Fibroblast of skin of scalp (primary cell): ENCODE measurements around the gene MAPRE3. TPM values are rescaled to one million over a fixed set of nuclear protein-coding genes. Genes with fewer than 3 reads are reported as not detected.
"Not testable (repeated sequence)": the region's sequence is repeated elsewhere in the genome, so short reads cannot be mapped to it uniquely, and the experiment has no call there.

Experiments
- DNase-seq: peaks from one replicate; pipeline ENCODE4 v3.0.0-alpha.2; 2013
- polyA plus RNA-seq, 2 experiments: library from polyadenylated mRNA; unstranded; fragments of 120-200 nt; gene quantifications; one replicate each; pipeline ENCODE4 v1.2.1, GENCODE V29; 2013; ENCODE audit not compliant: insufficient read length in 2 of 2

The MAPRE3 gene
- polyA plus RNA-seq (2013, experiment 1 of 2; ENCODE audit: insufficient read length), result 10.4 TPM
- 11.1 TPM for polyA plus RNA-seq (2013, experiment 2 of 2; ENCODE audit: insufficient read length)

DNA sequence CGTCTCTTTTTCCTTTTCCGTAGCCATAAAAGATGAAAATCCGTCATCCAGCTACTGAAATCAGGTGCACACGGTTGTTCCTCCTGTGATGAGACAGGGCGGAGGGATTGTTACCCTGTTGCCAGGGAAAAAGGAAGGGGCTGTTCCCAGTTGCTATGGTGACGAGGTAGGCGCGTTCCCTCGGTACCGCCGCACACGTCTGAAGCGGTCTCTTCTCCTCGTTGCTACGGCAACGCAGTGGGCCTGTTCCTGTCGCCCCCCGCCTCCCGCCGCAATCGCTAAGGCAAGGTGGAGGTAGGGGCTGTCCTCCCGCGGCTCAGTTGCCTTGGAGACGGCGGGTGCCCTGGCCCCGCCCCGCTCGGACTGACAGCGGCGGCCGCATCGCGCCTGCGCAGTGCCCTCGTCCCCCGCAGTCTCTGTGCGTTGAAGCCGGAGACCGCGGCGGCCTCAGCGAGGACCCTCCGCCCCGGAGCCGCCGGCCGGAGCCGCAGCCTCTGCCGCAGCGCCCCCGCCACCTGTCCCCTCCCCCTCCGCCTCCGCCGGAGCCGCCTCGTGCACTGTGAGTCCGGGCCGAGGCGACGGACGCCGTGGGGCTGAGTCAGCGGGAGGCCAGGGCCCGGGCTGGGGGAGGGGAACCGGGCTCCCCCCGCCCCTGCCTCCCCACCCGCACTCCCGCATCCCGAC lies at the start of gene MAPRE3:
Gene MAPRE3, plus strand, starts transcription at position 394 of the 684 bp plus-strand sequence. CDS start 51,582 bp downstream, outside the sequence.
- DNase-seq, result peak; percentile 60

DNA sequence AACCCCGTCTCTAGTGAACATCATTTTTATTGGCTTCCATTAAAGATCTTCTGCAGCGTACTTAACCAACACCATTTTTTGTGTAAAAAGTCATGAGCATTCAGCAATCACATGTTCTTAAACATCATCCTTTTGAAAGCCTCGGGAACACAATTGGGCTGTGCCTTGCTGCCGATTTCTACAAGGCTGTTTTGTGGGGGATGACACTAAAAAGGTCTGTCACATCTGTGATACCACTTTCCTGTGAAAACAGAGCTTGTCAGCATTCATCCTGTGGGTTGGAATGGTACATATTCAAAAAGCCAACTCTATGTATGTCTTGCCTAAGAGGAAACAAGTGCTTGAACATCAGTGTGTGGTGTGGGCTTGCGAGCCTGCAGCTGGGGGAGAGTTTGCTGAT lies 49.1 kb upstream of the MAPRE3 start:
- no peak for DNase-seq

DNA sequence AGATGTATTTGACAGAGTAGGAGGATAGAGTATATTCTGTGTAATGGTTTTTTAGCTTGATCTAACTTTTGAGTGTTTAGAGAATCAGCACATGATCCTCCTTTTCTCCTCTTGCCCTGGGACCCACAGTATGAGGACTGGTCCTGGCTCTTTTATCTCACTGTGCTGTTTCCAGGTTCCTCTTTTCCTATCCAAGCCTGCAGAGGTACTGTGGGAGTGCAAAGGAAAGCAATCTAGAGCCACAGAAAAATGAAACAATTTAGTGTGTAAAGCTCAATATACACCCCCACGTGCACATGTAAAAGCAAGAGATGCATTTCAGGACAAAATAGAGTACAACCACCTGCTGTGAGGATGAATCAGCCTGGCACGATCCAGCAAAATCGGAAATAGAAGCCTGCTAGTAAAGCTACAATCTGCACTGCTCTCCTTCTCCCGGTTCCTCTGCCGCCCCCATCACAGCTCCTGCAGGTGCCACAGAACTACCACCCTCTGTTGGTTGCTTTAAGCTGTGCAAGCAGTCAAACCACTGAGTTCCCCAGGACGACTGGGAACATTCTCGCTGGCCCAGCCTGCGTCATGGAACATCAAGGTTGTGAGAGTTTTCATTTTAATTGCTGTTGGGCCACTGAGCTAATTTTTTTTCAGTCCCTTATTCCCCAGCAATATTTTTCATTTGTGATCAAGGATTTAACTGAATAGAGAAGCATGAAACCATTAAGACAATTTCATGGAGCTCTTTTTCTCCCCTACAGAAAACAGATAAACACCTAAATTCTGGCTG lies 47.8 kb upstream of the MAPRE3 start:
- DNase-seq, result no peak

DNA sequence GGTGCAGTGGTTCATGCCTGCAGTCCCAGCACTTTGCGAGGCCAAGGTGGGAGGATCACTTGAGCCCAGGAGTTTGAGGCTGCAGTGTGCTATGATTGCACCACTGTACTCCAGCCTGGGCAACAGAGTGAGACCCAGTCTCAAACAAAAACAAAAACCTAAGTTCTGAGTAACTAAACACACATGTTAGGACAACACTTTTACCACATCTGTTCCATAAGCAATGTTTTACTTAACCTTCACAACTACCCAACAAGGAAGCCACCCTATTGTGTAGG lies 47.3 kb upstream of the MAPRE3 start:
- not testable (repeated sequence) for DNase-seq

DNA sequence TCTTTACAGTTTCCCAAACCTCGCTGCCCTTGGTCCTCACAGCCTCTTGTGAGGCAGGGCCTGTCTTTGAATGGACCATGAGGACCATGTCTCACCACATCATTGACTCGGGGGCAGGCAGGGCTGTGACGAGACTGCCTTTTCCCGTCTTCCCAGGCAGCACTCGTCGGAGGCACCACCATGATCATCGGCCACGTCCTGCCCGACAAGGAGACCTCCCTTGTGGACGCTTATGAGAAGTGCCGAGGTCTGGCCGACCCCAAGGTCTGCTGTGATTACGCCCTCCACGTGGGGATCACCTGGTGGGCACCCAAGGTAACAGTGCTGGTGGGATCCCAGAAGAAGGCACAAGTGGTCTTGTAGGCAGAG lies 45.7 kb upstream of the MAPRE3 start:
- DNase-seq, result no peak

DNA sequence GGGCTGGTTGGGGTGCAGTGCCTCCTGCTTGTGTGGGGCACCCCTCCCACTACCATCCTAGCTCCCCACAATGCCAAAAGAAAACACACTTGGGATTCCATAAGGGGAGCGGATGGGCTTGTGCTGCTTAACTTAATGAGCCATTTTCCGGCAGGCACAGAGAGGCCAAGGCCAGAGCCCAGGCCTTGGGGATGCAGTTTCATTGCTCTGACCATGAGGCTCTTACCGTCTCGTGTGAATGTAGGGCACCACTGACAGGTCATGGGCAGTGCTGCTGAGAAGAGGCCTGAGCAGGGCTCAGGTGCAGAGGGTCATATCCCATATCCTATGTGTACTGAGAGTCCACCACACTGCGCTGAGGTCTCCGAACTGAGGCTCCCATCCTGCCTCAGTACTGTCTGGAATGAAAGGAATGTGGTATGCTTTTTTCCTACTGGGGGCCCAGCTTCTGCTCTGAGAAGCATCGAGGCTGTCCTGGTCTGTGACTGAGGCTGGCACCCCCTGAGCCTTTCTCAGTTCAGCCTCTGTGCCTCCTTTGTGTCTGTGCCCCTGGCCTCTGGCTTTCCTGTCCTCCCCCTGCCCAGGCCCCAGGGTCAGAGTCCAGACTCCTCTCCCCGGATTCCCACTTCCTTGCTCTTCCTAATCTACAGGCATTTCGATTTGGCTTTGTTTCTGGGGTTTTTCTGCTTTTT lies 45.2 kb upstream of the MAPRE3 start:
- peak; percentile 34 for DNase-seq

DNA sequence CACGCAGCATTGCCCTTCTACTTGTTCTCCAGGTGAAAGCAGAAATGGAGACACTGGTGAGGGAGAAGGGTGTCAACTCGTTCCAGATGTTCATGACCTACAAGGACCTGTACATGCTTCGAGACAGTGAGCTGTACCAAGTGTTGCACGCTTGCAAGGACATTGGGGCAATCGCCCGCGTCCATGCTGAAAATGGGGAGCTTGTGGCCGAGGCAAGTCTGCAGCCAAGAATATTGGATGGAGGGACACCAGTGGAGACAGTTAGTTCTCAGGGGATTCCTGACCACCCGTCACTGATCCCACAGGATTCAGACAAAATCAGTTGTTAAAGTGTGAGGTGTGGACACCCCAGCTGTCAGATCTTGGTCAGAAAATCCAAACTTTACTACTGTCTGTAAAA lies 43.2 kb upstream of the MAPRE3 start:
- no peak for DNase-seq

DNA sequence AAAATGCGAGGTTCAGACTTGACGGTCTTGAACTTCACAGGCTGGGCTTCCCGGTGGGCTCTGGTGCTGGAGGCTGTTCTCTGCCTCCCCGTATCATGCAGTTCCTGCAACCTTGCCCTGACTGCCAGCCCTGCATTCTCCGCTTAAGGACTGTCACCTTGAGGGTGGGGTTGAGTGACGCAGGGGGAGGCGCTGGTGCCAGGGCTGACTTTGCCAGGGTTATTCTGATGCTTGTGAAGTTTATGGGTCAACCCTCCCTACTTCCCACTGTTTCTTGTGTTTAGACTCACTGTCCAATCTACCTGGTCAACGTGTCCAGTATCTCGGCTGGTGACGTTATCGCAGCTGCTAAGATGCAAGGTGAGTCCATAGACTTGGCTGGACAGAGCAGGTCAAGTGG lies 37.5 kb upstream of the MAPRE3 start:
- DNase-seq, result no peak

DNA sequence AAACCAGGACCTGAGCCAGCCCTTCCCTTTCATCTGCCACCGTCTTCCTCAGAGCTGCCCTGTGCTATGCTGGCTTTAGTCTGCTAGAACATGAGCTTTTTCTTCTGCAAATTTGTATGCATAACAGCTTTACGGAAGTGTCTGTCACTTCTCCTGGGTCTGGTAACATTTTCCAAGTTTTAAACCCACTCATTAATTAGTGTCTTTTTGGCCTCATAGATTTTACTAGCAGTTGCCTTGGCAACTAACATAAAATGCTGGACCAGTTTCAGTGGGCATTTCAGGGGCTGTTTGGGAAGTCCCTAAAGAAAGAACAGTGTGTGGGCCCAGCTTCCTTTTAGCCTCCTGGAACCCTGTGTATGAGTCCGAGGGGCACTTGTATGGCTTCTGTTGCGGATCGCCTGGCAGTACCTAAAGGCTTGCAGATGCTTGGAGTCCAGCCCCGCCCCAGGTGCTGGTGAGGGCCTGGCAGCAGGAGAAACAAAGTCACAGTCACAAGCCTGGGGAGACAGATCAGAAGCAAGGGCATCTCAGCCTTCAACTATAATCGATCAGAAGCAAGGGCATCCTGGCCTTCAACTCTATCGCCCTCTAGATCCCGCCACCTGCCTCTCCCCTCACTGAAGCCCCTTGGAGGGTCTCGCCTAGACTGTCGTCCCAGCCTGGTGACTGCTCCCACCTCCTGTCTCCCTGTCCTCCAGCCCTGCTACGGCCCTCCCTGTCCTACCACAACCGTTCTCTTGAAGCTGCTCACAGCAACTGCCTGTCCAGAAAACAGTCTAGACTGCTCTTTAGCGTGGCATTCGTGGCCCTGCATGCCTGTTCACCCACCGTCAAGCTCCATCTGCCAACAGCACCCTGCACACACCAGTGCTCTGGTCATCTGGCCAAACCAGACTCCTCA lies 36.8 kb upstream of the MAPRE3 start:
- no peak for DNase-seq

DNA sequence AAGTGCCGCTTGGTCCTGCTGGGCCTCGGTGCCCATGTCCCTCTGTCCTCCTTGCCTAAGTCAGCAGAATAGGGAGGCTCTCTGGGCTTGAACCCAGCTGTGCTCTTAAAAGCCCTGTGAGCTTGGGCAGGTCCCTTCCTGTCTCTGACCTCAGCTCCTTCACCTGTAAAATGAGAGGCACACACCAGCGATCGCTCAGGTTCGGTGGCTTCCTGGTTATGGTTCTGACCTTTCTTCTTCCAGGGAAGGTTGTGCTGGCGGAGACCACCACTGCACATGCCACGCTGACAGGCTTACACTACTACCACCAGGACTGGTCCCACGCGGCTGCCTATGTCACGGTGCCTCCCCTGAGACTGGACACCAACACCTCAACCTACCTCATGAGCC lies 36.1 kb upstream of the MAPRE3 start:
- no peak for DNase-seq

DNA sequence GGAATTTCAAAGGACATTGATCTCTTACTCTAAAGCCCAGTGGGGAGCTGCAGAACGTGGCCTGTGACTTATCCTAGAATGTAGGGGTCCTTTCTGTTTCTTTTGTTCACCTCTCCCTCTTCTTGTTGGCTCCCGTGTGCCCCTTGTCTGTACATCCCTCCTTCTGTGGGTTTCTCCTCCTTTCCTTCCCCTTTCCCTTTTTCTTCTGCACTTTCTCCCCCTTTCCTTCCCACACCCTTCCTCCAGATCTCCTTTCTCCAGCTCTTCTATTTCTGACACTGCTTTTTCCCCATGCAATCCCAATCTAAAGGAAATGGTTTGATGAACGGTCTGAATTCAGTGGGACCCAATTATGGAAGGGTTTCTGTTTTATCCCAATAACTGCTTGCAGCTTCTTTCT lies 35.5 kb upstream of the MAPRE3 start:
- no peak for DNase-seq

DNA sequence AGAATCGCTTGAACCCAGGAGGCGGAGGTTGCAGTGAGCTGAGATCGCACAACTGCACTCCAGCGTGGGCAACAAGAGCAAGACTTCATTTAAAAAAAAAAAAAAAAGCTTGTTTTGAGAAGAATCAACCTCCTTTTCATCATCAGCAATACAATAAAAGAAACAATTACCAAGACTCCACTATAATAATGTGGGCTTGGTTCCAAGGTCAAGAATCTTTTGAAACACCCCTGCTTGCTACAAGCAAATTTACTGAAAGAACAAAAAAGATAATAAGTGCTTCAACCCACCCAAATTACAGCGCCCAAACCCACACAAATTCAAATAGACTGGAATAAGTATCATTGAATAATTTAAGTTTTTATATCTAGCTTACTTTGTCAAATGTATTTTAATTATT lies 33.6 kb upstream of the MAPRE3 start:
- no peak for DNase-seq

DNA sequence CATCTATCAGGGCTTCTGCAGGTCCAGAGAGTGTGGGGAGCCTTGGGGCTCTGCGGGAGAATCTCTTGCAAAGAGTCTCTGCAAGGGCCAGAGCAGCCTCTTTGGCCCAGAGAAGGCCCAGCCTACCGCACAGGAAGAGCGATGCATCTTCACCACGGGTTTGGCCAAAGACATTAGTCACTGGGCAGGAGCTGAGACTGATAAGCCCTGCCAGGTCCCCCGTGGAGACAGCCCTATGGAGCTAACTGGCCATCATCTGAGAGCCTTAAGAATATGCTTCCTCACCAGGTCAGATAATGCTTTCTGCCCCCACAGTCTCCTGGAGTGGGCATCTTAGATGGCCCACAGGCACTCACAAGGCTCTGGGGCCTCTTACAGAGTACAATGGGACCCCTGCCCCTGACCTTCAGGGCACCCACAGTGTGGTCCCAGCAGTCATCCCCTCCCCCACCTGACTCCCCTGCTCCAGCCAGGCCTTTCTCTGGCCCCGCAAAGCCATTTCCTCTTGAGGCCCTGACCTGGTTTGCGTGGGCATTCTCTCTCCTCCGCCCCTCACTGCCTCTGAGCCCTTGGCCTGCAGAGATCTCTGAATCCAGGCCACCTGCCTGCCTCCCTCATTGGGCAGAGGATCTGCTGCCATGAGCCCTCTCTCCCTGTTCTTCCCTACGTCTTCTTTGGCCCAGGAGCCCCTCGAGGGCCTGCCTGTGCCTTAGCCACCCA lies 31.9 kb upstream of the MAPRE3 start:
- no peak for DNase-seq

DNA sequence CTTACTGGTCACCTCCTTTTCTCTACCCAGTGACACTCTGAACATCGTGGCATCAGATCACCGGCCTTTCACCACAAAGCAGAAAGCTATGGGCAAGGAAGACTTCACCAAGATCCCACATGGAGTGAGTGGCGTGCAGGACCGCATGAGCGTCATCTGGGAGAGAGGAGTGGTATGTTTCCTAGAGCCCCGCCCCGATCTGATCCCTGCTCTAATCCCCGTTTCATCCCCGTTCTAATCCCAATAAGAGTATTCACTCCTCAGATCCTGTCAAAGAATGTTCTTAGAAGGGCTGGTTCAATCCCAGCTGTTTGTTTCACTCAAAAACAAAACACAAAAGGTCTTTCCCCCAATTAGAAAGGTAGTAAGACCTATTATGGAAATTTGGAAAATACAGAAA lies 30.4 kb upstream of the MAPRE3 start:
- DNase-seq, result no peak

DNA sequence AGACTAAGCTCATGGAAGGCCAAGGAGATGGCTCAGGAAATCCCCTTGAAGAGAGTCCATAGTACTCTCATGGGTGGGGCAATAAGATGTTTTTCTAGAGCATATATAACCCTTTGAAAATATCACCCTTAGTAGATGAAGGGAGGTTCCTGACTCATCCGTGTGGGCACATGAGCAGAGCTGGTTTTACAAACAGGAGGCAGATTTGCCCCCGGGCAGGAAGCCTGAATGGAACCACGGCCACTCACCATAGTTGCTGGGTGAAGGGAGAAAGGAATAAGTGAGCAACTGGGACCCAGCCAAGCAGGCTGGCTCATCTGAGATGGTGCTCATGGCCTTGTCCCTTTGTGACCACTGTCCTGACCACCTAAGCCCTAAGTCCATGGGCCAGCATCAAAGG lies 29.0 kb upstream of the MAPRE3 start:
- no peak for DNase-seq

DNA sequence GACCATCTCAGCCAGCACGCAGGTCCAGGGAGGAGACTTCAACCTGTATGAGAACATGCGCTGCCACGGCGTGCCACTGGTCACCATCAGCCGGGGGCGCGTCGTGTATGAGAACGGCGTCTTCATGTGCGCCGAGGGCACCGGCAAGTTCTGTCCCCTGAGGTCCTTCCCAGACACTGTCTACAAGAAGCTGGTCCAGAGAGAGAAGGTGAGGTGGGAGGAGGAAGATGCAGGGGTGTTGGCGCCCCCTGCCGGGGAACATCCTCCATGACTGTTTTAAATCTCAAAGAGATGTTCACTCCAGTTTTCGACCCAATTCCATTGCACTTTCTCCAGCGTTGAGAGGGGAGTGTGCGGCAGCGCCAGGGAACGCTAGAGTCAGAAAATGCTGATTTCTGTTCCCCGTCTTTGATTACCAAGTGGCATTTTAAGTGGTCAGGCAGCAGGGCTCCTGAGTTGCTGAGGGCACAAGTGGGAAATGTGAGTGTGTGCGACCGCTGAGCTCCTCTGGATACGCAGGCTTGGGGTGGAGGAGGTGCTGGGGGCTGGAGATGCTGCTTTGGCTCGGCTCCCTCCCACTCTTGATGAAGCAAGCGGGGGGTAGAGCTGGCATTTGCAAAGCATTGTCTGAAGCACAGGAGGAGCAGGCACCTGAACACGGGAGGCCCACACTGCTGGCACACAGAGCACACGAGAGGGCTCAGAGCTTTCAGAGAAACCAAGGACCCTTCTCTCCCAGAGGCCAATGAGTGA lies 27.7 kb upstream of the MAPRE3 start:
- peak; percentile 55 for DNase-seq

DNA sequence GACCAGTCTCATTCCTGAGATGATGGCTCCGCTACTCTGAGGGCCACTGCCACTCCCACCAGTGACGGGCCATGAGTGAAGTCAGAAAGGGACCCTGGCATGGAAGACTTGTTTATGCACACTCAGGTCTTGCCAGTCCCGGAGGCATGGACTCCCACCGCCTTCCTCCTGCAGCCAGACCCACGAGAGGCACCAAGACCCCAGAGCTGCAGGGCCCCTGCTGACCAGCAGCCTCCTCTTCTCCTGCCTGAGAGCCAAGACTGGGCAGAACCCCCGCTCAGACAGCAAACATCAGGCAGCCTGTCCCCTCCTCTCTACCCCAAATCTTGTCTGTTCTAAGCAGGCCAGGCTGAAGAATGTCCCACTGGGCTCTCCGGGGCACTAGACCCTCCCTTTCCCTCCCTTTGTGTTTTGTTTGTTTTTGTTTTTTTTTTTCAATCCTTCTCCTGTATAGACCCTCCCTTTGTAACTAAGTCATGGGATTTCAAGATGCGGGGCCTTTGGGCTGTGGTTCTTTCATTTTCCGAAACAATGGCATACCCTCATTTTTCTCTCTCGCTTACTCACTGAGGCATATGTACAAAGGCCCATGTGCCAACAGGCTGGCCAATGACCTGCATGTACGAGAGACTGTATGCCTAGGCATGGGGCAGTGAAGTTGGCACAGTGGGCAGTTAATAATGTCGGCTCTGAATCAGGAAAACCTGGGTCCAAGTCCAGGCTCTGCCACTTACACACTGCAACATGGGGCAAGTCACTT lies 24.3 kb upstream of the MAPRE3 start:
- DNase-seq, result no peak

DNA sequence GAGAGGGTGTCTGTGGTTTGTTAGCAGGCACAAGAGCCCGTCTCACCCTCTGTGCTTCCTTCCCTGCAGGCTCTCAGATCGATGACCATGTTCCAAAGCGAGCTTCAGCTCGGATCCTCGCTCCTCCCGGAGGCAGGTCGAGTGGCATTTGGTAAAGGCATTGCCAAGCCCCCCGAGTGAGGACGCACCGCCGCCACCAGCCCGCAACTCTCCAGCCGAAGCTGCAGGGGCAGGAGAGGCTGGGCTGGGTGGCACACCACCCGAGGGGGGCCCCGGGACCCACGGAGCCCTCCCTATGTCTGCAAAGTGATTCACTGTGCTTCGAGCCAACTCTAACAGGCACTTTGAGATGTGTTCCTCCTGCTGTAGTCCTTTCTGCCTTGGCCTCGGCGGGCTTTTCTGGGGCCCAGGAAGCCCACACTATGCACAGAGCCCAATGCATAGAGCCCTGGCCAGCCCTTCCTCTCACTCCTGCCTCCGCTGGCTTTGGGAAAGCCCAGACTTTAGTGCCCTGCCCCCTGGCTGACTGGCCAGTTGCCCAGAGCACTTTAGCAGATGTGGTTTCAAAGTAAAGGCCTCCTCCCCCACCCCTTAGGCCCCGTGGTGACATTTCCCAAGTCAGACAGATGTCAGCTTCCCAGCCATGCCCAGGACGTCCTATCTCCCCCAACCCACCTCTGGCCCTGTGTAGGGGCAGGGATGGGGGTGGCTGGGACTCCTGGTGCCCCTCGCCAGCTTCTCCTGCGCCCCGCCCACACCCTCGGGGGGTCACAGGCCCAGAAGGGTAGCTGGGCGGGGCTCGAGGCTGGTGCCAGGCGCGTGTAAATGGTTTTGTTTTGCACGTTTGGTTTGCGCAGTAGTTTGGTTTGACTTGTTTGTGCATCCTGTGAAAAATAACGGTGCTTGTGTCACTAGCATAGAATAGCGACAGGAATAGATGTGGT lies 23.3 kb upstream of the MAPRE3 start:
- peak; percentile 49 for DNase-seq

DNA sequence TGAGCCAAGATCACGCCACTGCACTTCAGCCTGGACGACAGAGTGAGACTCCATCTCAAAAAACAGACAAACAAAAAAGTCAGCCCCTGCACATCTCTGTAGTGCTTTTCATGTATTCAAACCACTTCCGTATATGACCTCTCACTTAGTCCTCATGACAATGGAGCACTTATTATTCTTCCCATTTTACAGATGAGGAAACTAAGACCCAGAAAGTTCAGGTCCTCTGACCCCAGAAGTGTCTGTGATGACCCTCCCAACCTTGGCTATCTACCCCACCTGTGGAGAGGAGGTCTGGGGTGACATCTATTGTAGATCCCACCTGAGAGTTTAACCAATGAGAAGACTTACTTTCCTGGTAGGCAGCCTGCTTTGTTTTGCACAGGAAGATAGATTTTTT lies 21.6 kb upstream of the MAPRE3 start:
- DNase-seq, result no peak
